K562 (cell line): ENCODE data around the gene C12orf42. TPM values are rescaled to one million over a fixed set of nuclear protein-coding genes. Genes with fewer than 3 reads are reported as not detected.

Experiments used
- ARID4B ChIP-seq: sonication (generic); formaldehyde crosslinking; IDR thresholded peaks from 2 replicates; pipeline ENCODE4 v1.8.0; 2022; ENCODE audit warnings: mild to moderate bottlenecking, missing genetic modification reagents
- ERF ChIP-seq: fragments of 450-650 bp; formaldehyde crosslinking; IDR thresholded peaks from 2 replicates; pipeline ENCODE4 v1.4.0; 2020; ENCODE audit warnings: mild to moderate bottlenecking, mixed read lengths
- NFIX ChIP-seq: fragments of 250-450 bp; sonication (Bioruptor Pico); IDR thresholded peaks from 2 replicates; pipeline ENCODE4 v1.4.0; 2020; ENCODE audit warnings: low read depth, mild to moderate bottlenecking, moderate library complexity
- POLR3G ChIP-seq: IDR thresholded peaks from 2 replicates; pipeline ENCODE4 v1.6.1; 2011; ENCODE audit not compliant: insufficient read length, insufficient replicate concordance; ENCODE audit errors: extremely low read depth
- SOX6 ChIP-seq: fragments of 450-650 bp; IDR thresholded peaks from 2 replicates; pipeline ENCODE4 v1.6.1; 2014; ENCODE audit warnings: mild to moderate bottlenecking
- ZNF174 ChIP-seq: fragments of 250-450 bp; sonication (Bioruptor Pico); IDR thresholded peaks from 2 replicates; pipeline ENCODE4 v1.4.0; 2020; ENCODE audit warnings: mild to moderate bottlenecking
- ZNF24 ChIP-seq: fragments of 450-650 bp; IDR thresholded peaks from 2 replicates; pipeline ENCODE4 v1.6.1; 2016
- ZNF57 ChIP-seq: fragments of 450-650 bp; formaldehyde crosslinking; IDR thresholded peaks from 2 replicates; pipeline ENCODE4 v1.4.0; 2020; ENCODE audit warnings: mild to moderate bottlenecking, moderate library complexity
- ZNF717 ChIP-seq: fragments of 250-450 bp; sonication (Bioruptor Pico); IDR thresholded peaks from 2 replicates; pipeline ENCODE4 v1.5.0; 2021
- polyA plus RNA-seq, 8 experiments: library from polyadenylated mRNA; depleted of rRNA in 4 of 8; stranded (reverse) in 5 of 8; unstranded in 3 of 8; fragments of >200 nt; fragmentation: Nextera tagmentation in 2 of 8; fragmentation: Illumina TruSeq in 1 of 8; extraction: Ambion mirVana in 2 of 8; extraction: Trizol in 1 of 8; gene quantifications; 2 replicates each; pipeline versions ENCODE4 v1.2.1 to v1.2.3, GENCODE V29; 2011 to 2014; ENCODE audit warnings: inconsistent platforms in 1 of 8, missing spikeins in 1 of 8
- total RNA-seq, 7 experiments: library from RNA; depleted of rRNA in 6 of 7; stranded (reverse); fragments of >200 nt in 6 of 7; fragmentation: Illumina TruSeq in 2 of 7; extraction: Trizol in 2 of 7; gene quantifications; 2 replicates each; pipeline versions ENCODE4 v1.2.1 to v1.2.3, GENCODE V29; 2011 to 2021; ENCODE audit warnings: low replicate concordance in 1 of 7

Gene C12orf42
- total and polyA plus RNA-seq, 9 of the 15 experiments (the other 6 are each of a cell fraction or from before 2014, with no cell fraction given): not detected

GRCh38 chr12:103268831-103269514, 226.8 kb downstream of the C12orf42 start (continued):
- no peak for TF ChIP-seq ARID4B
- no peak for TF ChIP-seq ERF (CRISPR knock-in tag)
- TF ChIP-seq NFIX: no peak
- no peak for TF ChIP-seq ZNF57 (CRISPR knock-in tag)
- no peak for TF ChIP-seq ZNF174
- TF ChIP-seq ZNF24: no peak
- TF ChIP-seq ZNF717 (CRISPR knock-in tag): no peak
- TF ChIP-seq POLR3G: no peak
- no peak for TF ChIP-seq SOX6
